H1 (cell line): ENCODE data around the gene USP37. TPM values are rescaled to one million over a fixed set of nuclear protein-coding genes. Genes with fewer than 3 reads are reported as not detected.

Experiments used
- CTCF ChIA-PET: fragments of 300-600 bp; sonication (Branson Sonifier 250); formaldehyde crosslinking; loops from one replicate; lab custom pipeline; 2021; ENCODE audit not compliant: partially characterized antibody; lab: Charles Lee
- POLR2A ChIA-PET: fragments of 300-600 bp; sonication (Branson Sonifier 250); formaldehyde crosslinking; loops from one replicate; lab custom pipeline; 2021; ENCODE audit warnings: inconsistent platforms; ENCODE audit not compliant: partially characterized antibody; lab: Charles Lee
- DNase-seq, 2 experiments: peaks; one replicate each; pipeline versions ENCODE4 v3.0.0 to v3.0.0-alpha.2; 2010 to 2022; ENCODE audit warnings: low spot score in 2 of 2, low read depth in 1 of 2, mixed read lengths in 1 of 2
- FAIRE-seq: peaks from 2 replicates; lab custom pipeline; 2011; peaks lifted over from hg19 to GRCh38; lab: Jason Lieb, UNC
- H2AFZ ChIP-seq: 2 replicates; pipeline ENCODE4 v1.8.1; 2012; ENCODE audit warnings: low read length, inconsistent platforms
- H2AK5ac ChIP-seq: 2 replicates; pipeline ENCODE4 v1.6.1; 2013; ENCODE audit warnings: low read depth, low read length
- H2BK120ac ChIP-seq: replicated peaks from 2 replicates; pipeline ENCODE3; 2013; ENCODE audit warnings: low read depth, low read length, inconsistent platforms
- H2BK12ac ChIP-seq: 2 replicates; pipeline ENCODE4 v1.6.1; 2013; ENCODE audit warnings: low read depth, low read length
- H2BK15ac ChIP-seq: 2 replicates; pipeline ENCODE4 v1.6.1; 2013; ENCODE audit warnings: low read length
- H2BK20ac ChIP-seq: 2 replicates; pipeline ENCODE4 v1.6.1; 2013; ENCODE audit warnings: low read length
- H2BK5ac ChIP-seq: 2 replicates; pipeline ENCODE4 v1.6.1; 2013; ENCODE audit warnings: low read depth, low read length
- H3K14ac ChIP-seq: 2 replicates; pipeline ENCODE4 v1.6.1; 2013; ENCODE audit warnings: inconsistent platforms; ENCODE audit not compliant: insufficient read length
- H3K18ac ChIP-seq: 2 replicates; pipeline ENCODE4 v1.6.1; 2013; ENCODE audit warnings: low read length; ENCODE audit errors: extremely low read depth
- H3K23ac ChIP-seq: 2 replicates; pipeline ENCODE4 v1.6.1; 2013; ENCODE audit warnings: inconsistent platforms; ENCODE audit not compliant: insufficient read length
- H3K23me2 ChIP-seq: 2 replicates; pipeline ENCODE4 v1.6.1; 2013; ENCODE audit warnings: low read depth, low read length
- H3K27ac ChIP-seq: 2 replicates; pipeline ENCODE4 v1.6.1; 2011; ENCODE audit warnings: low read depth, low read length, inconsistent platforms
- H3K27me3 ChIP-seq, 4 experiments: replicated peaks in 1 of 4; 1 replicate in 1 of 4; 2 replicates in 3 of 4; pipeline versions ENCODE4 v1.6.1 to v1.8.1; 2011 to 2013; ENCODE audit warnings: low read length in 3 of 4, mild to moderate bottlenecking in 3 of 4, inconsistent platforms in 2 of 4, mixed read lengths in 2 of 4, moderate library complexity in 1 of 4; ENCODE audit not compliant: control insufficient read depth in 3 of 4, insufficient read depth in 3 of 4; ENCODE audit errors: extremely low read depth in 1 of 4
- H3K36me3 ChIP-seq, 4 experiments: 2 replicates each; pipeline versions ENCODE4 v1.6.1 to v1.8.1; 2011 to 2013; ENCODE audit warnings: mild to moderate bottlenecking in 4 of 4, low read length in 3 of 4, moderate library complexity in 2 of 4, control low read depth in 1 of 4, inconsistent platforms in 1 of 4; ENCODE audit not compliant: insufficient read depth in 4 of 4, control insufficient read depth in 2 of 4
- H3K4ac ChIP-seq: replicated peaks from 2 replicates; pipeline ENCODE3; 2013; ENCODE audit warnings: low read length, low read depth, mixed read lengths, inconsistent platforms; ENCODE audit not compliant: insufficient read length
- H3K4me1 ChIP-seq, 4 experiments: replicated peaks in 1 of 4; 1 replicate in 1 of 4; 2 replicates in 3 of 4; pipeline versions ENCODE4 v1.6.1 to v1.8.1; 2011 to 2013; ENCODE audit warnings: low read length in 3 of 4, inconsistent platforms in 2 of 4, mixed read lengths in 1 of 4; ENCODE audit not compliant: insufficient read depth in 4 of 4, control insufficient read depth in 3 of 4
- H3K4me2 ChIP-seq, 2 experiments: 2 replicates each; pipeline versions ENCODE4 v1.6.1 to v1.8.1; 2011 to 2013; ENCODE audit warnings: low read depth in 2 of 2, low read length in 2 of 2, control low read depth in 1 of 2, inconsistent platforms in 1 of 2, mild to moderate bottlenecking in 1 of 2; ENCODE audit not compliant: insufficient read depth in 1 of 2
- H3K4me3 ChIP-seq, 4 experiments: fragments of 200-600, 300-600 bp in 1 of 4; sonication (generic), shearing (Covaris generic), sonication (Bioruptor Twin) in 1 of 4; 2 replicates each; pipeline versions ENCODE4 v1.5.1 to v1.8.1; 2011 to 2016; ENCODE audit warnings: low read length in 4 of 4, low read depth in 3 of 4, control low read depth in 2 of 4, inconsistent platforms in 2 of 4, mild to moderate bottlenecking in 2 of 4, mixed read lengths in 1 of 4, moderate library complexity in 1 of 4; ENCODE audit not compliant: insufficient read depth in 2 of 4; ENCODE audit errors: extremely low read depth in 1 of 4
- H3K56ac ChIP-seq: replicated peaks from 2 replicates; pipeline ENCODE3; 2013; ENCODE audit warnings: low read depth, mild to moderate bottlenecking, mixed read lengths, low read length, inconsistent platforms; ENCODE audit not compliant: insufficient read length
- H3K79me1 ChIP-seq: 2 replicates; pipeline ENCODE4 v1.6.1; 2013; ENCODE audit warnings: low read depth, low read length, control low read depth
- H3K79me2 ChIP-seq, 2 experiments: 2 replicates each; pipeline versions ENCODE4 v1.6.1 to v1.8.1; 2012 to 2013; ENCODE audit warnings: low read length in 2 of 2, mild to moderate bottlenecking in 2 of 2, inconsistent platforms in 1 of 2; ENCODE audit not compliant: insufficient read depth in 2 of 2, control insufficient read depth in 1 of 2
- H3K9ac ChIP-seq, 4 experiments: replicated peaks in 1 of 4; 1 replicate in 1 of 4; 2 replicates in 3 of 4; pipeline versions ENCODE4 v1.6.1 to v1.8.1; 2011 to 2013; ENCODE audit warnings: low read depth in 3 of 4, low read length in 3 of 4, control low read depth in 2 of 4, mild to moderate bottlenecking in 2 of 4, moderate library complexity in 2 of 4, inconsistent platforms in 1 of 4; ENCODE audit errors: extremely low read depth in 1 of 4
- H3K9me3 ChIP-seq, 2 experiments: 2 replicates each; pipeline versions ENCODE4 v1.6.1 to v1.8.1; 2012 to 2013; ENCODE audit warnings: mild to moderate bottlenecking in 2 of 2, moderate library complexity in 2 of 2, control low read depth in 1 of 2, inconsistent platforms in 1 of 2, low read depth in 1 of 2, low read length in 1 of 2, mixed read lengths in 1 of 2; ENCODE audit not compliant: insufficient read depth in 2 of 2
- H4K20me1 ChIP-seq, 2 experiments: replicated peaks in 1 of 2; 2 replicates each; pipeline versions ENCODE3 to v1.8.1; 2011 to 2013; ENCODE audit warnings: inconsistent platforms in 2 of 2, low read length in 2 of 2, mild to moderate bottlenecking in 1 of 2; ENCODE audit not compliant: insufficient read depth in 2 of 2, control insufficient read depth in 1 of 2
- H4K5ac ChIP-seq: 2 replicates; pipeline ENCODE4 v1.6.1; 2013; ENCODE audit warnings: low read length, low read depth, mixed read lengths, inconsistent platforms; ENCODE audit not compliant: insufficient read length
- H4K8ac ChIP-seq: 2 replicates; pipeline ENCODE4 v1.8.0; 2013; ENCODE audit warnings: mild to moderate bottlenecking, moderate library complexity, low read length, inconsistent platforms; ENCODE audit not compliant: insufficient read depth; ENCODE audit errors: extremely low read depth
- H4K91ac ChIP-seq: replicated peaks from 2 replicates; pipeline ENCODE3; 2013; ENCODE audit warnings: low read length, mixed read lengths, inconsistent platforms; ENCODE audit not compliant: insufficient read length
- RBBP5 ChIP-seq: IDR thresholded peaks from 2 replicates; pipeline ENCODE4 v1.7.1; 2012; ENCODE audit warnings: low read depth, mild to moderate bottlenecking, inconsistent platforms, low read length, moderate library complexity, borderline replicate concordance
- RXRA ChIP-seq: IDR thresholded peaks from 2 replicates; pipeline ENCODE4 v1.6.1; 2011; ENCODE audit warnings: low read depth, mild to moderate bottlenecking, low read length, moderate library complexity; ENCODE audit not compliant: insufficient read depth
- WGBS, 2 experiments: shearing (Covaris generic) in 1 of 2; methylation state at CpG; one replicate each; pipeline versions ENCODE4 v1.1.6 to v1.1.7; 2013 to 2015; ENCODE audit warnings: low lambda C conversion rate in 2 of 2, mixed read lengths in 2 of 2, inconsistent platforms in 1 of 2, low coverage in 1 of 2, missing lambda C conversion rate in 1 of 2; ENCODE audit not compliant: insufficient replicate concordance in 2 of 2, insufficient coverage in 1 of 2, insufficient read length in 1 of 2; ENCODE audit errors: extremely low coverage in 1 of 2, missing lambda C conversion rate in 1 of 2; 5-methylcytosine and 5-hydroxymethylcytosine counted together
- polyA plus RNA-seq, 7 experiments: library from polyadenylated mRNA; depleted of rRNA in 3 of 7; stranded (reverse) in 5 of 7; unstranded in 2 of 7; fragments of >200 nt in 5 of 7; fragments of 200-250 nt in 2 of 7; gene quantifications; 1 replicate in 5 of 7; 2 replicates in 1 of 7; 4 replicates in 1 of 7; pipeline versions ENCODE4 v1.2.1 to v1.2.3, GENCODE V29; 2011 to 2013; ENCODE audit warnings: missing spikeins in 2 of 7, mixed read lengths in 2 of 7
- total RNA-seq: library from RNA; stranded (reverse); fragmentation: NEBNext Ultra II Directional; extraction: Animal tissue kit (Norgen Biotek cat#: 25700); gene quantifications from 2 replicates; pipeline ENCODE4 v1.2.1, GENCODE V29; 2021

Gene USP37
- total and polyA plus RNA-seq, 2 of the 8 experiments (the other 6 are each of a cell fraction or from before 2014, with no cell fraction given) = 3.8 to 29.1 TPM

GRCh38 chr2:218558986-218559385 lies 9.2 kb downstream of the USP37 start:
- Histone ChIP-seq H2BK12ac (no peak overlapping the region), H2BK15ac (no peak overlapping the region), H3K14ac (no peak overlapping the region), H3K4ac (no peak overlapping the region), H3K23me2 (no peaks in the 10 kb centered on the region; the same call in 1 of the 2 replicates), H3K18ac (no peak overlapping the region), H3K4me1 (peaks cover 0 to 14% (median 0%) of the 10 kb centered on the region in 4 experiments; a peak in 3 of 7 replicates), H3K56ac (no peak overlapping the region), H3K9ac (no peak overlapping the region), H3K36me3 (peaks cover 3 to 64% (median 21%) of the 10 kb centered on the region in 4 experiments; a peak in 7 of 8 replicates), H3K27me3 (no peaks in the 10 kb centered on the region), H4K5ac (no peak overlapping the region), H3K79me1 (no peaks in the 10 kb centered on the region; the same call in 1 of the 2 replicates), H4K91ac (no peak overlapping the region), H3K4me2 (no peak overlapping the region), H2BK120ac (no peak overlapping the region), H3K27ac (no peak overlapping the region), H3K9me3 (no peaks in the 10 kb centered on the region), H2AK5ac (no peak overlapping the region), H3K23ac (no peak overlapping the region), H2BK5ac (no peak overlapping the region), H2AFZ (no peak overlapping the region), H3K79me2 (peaks cover 0 to 27% of the 10 kb centered on the region in 2 experiments; a peak in 3 of 4 replicates), H4K8ac (no peak overlapping the region), H2BK20ac (no peak overlapping the region), H4K20me1 (peaks cover 1 to 2% of the 10 kb centered on the region in 2 experiments), H3K4me3 (no peak overlapping the region)
- ChIA-PET CTCF (no interaction called here), POLR2A (interaction anchor here (1.1 kb wide), 1 partner anchor 12 kb away, joined by 3 read pairs; no protein-coding TSS in a partner anchor)
- FAIRE-seq (no peak), DNase-seq (no peak)
- TF ChIP-seq RBBP5 (no peak), RXRA (no peak)
- 90% methylated on average over 3 of the region's 3 CpGs; no CpG with 5 or more reads in 1 of the 2 experiments for WGBS, 2 experiments
